ENCODE results near the gene CACNA1E.

GRCh38 chr1:181451661-181452230, 31.6 kb upstream of the CACNA1E start:
- TF ChIP-seq CTCF (conservative IDR thresholded peaks at IDR 0.05) (no peak), ZFX (IDR thresholded peaks at IDR 0.05) (no peak)
